ENCODE data around the gene PCP2. TPM values are rescaled to one million over a fixed set of nuclear protein-coding genes. Genes with fewer than 3 reads are reported as not detected.

Gene PCP2
- total RNA-seq, 1 donor from 2014 or later: not detected

GRCh38 chr19:7602935-7603497 is 30.5 kb downstream of the PCP2 start:
- H3K9me3 ChIP-seq: no peaks in the 10 kb centered on the region
- H3K27me3 ChIP-seq: no peaks in the 10 kb centered on the region
- no peaks in the 10 kb centered on the region for H3K4me1 ChIP-seq
- H3K36me3 ChIP-seq: no peaks in the 10 kb centered on the region
- no peak for DNase-seq (ENCODE audit: extremely low spot score in 2 of 2)
- TF ChIP-seq POLR2A (IDR thresholded peaks at IDR 0.05) (no peak), POLR2AphosphoS5 (IDR thresholded peaks at IDR 0.05; ENCODE audit: insufficient read depth in 1 of 2, low read depth in 1 of 2) (no peak), CTCF (IDR thresholded peaks at IDR 0.05) (no peak)
- H3K27ac ChIP-seq: no peak overlapping the region
- H3K4me3 ChIP-seq: no peak overlapping the region
- intact Hi-C loops (cut with DNase I): no loop called here

GRCh38 chr19:7602240-7602934 is 31.1 kb downstream of the PCP2 start:
- Histone ChIP-seq H3K9me3 (no peaks in the 10 kb centered on the region), H3K27ac (no peak overlapping the region), H3K4me3 (no peak overlapping the region), H3K4me1 (no peaks in the 10 kb centered on the region), H3K36me3 (no peaks in the 10 kb centered on the region), H3K27me3 (no peaks in the 10 kb centered on the region)
- no peak for TF ChIP-seq POLR2A (IDR thresholded peaks at IDR 0.05)
- no peak for TF ChIP-seq POLR2AphosphoS5 (IDR thresholded peaks at IDR 0.05; ENCODE audit: insufficient read depth in 1 of 2, low read depth in 1 of 2)
- TF ChIP-seq CTCF (IDR thresholded peaks at IDR 0.05): no peak
- intact Hi-C loops (cut with DNase I): no loop called here
- no peak for DNase-seq (ENCODE audit: extremely low spot score in 2 of 2)

- TF ChIP-seq CTCF (IDR thresholded peaks at IDR 0.05): no peak
- TF ChIP-seq POLR2A (IDR thresholded peaks at IDR 0.05): no peak
- TF ChIP-seq POLR2AphosphoS5 (IDR thresholded peaks at IDR 0.05; ENCODE audit: insufficient read depth in 1 of 2, low read depth in 1 of 2): no peak
- H3K4me1 ChIP-seq: peaks cover 8% of the 10 kb centered on the region
- no peaks in the 10 kb centered on the region for H3K27me3 ChIP-seq
- DNase-seq (ENCODE audit: extremely low spot score in 2 of 2): no peak
- no peak overlapping the region for H3K4me3 ChIP-seq
- no peaks in the 10 kb centered on the region for H3K9me3 ChIP-seq
- H3K36me3 ChIP-seq: no peaks in the 10 kb centered on the region
- H3K27ac ChIP-seq: no peak overlapping the region
- intact Hi-C loops (cut with DNase I): no loop called here
Measured at GRCh38 chr19:7600721-7601120, 32.8 kb downstream of the PCP2 start.

GRCh38 chr19:7598180-7598579 is 35.3 kb downstream of the PCP2 start:
- TF ChIP-seq POLR2A (IDR thresholded peaks at IDR 0.05) (no peak), CTCF (IDR thresholded peaks at IDR 0.05) (no peak), POLR2AphosphoS5 (IDR thresholded peaks at IDR 0.05; ENCODE audit: insufficient read depth in 1 of 2, low read depth in 1 of 2) (no peak)
- intact Hi-C loops (cut with DNase I): no loop called here
- no peaks in the 10 kb centered on the region for H3K27me3 ChIP-seq
- no peak overlapping the region for H3K4me3 ChIP-seq
- DNase-seq (ENCODE audit: extremely low spot score in 2 of 2): no peak
- no peaks in the 10 kb centered on the region for H3K9me3 ChIP-seq
- peaks cover 11% of the 10 kb centered on the region for H3K4me1 ChIP-seq
- no peak overlapping the region for H3K27ac ChIP-seq
- no peaks in the 10 kb centered on the region for H3K36me3 ChIP-seq

DNA sequence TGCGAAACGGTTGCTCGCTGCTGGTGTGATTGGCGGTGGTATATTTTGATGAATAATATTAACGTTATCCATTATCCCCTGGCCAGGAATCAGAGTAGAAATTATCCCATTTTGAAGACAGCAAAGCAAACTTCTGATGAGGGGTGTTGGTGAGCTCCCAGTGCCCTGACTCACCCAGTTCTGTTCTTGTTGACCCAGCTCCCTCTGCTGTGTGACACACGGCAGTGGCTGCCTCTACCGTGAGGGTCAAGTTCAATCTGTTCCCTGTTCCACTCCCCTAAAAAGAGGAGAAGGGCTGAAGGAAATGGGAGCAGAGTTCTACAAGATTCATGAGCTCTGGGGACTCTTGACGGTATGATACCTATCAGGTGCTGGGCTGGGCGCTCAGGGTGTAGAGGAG is 35.8 kb downstream of the PCP2 start:
- intact Hi-C loops (cut with DNase I): no loop called here
- no peak for TF ChIP-seq POLR2AphosphoS5 (IDR thresholded peaks at IDR 0.05; ENCODE audit: insufficient read depth in 1 of 2, low read depth in 1 of 2)
- Histone ChIP-seq H3K27ac (no peak overlapping the region), H3K4me3 (peak overlapping the region in 1 of 2 donors; percentile 44), H3K27me3 (no peaks in the 10 kb centered on the region), H3K4me1 (peaks cover 11% of the 10 kb centered on the region), H3K36me3 (no peaks in the 10 kb centered on the region), H3K9me3 (no peaks in the 10 kb centered on the region)
- no peak for DNase-seq (ENCODE audit: extremely low spot score in 2 of 2)

Measured in vagina (tissue), 2 donors.